GM06990 (cell line): ENCODE data around the gene PHACTR3.

Experiments used
- DNase-seq: peaks from one replicate; pipeline ENCODE4 v3.0.0-alpha.2; 2011; ENCODE audit not compliant: insufficient read length; ENCODE audit errors: extremely low read depth
- H3K27me3 ChIP-seq: replicated peaks from 2 replicates; pipeline ENCODE4 v1.6.0; 2011; ENCODE audit warnings: low read length; ENCODE audit not compliant: control insufficient read depth, insufficient read depth
- H3K36me3 ChIP-seq: 2 replicates; pipeline ENCODE4 v1.5.1; 2011; ENCODE audit warnings: low read length; ENCODE audit not compliant: control insufficient read depth, insufficient read depth
- H3K4me3 ChIP-seq: replicated peaks from 2 replicates; pipeline ENCODE4 v1.5.1; 2011; ENCODE audit warnings: low read depth, mild to moderate bottlenecking, control low read depth, low read length
- TF ChIP-seq, protein P1 (sequence below): IDR thresholded peaks from 2 replicates; pipeline ENCODE4 v1.5.1; 2011; ENCODE audit warnings: low read length, control low read depth, mild to moderate bottlenecking, inconsistent platforms; ENCODE audit not compliant: insufficient read depth, poor library complexity, severe bottlenecking

Gene PHACTR3

GRCh38 chr20:59819496-59820203 is 215.3 kb downstream of the PHACTR3 start:
- no peak for DNase-seq
- TF ChIP-seq, protein P1, sequence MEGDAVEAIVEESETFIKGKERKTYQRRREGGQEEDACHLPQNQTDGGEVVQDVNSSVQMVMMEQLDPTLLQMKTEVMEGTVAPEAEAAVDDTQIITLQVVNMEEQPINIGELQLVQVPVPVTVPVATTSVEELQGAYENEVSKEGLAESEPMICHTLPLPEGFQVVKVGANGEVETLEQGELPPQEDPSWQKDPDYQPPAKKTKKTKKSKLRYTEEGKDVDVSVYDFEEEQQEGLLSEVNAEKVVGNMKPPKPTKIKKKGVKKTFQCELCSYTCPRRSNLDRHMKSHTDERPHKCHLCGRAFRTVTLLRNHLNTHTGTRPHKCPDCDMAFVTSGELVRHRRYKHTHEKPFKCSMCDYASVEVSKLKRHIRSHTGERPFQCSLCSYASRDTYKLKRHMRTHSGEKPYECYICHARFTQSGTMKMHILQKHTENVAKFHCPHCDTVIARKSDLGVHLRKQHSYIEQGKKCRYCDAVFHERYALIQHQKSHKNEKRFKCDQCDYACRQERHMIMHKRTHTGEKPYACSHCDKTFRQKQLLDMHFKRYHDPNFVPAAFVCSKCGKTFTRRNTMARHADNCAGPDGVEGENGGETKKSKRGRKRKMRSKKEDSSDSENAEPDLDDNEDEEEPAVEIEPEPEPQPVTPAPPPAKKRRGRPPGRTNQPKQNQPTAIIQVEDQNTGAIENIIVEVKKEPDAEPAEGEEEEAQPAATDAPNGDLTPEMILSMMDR, result no peak
- no peaks in the 10 kb centered on the region for H3K27me3 ChIP-seq
- no peaks in the 10 kb centered on the region for H3K36me3 ChIP-seq
- no peak overlapping the region for H3K4me3 ChIP-seq

DNA sequence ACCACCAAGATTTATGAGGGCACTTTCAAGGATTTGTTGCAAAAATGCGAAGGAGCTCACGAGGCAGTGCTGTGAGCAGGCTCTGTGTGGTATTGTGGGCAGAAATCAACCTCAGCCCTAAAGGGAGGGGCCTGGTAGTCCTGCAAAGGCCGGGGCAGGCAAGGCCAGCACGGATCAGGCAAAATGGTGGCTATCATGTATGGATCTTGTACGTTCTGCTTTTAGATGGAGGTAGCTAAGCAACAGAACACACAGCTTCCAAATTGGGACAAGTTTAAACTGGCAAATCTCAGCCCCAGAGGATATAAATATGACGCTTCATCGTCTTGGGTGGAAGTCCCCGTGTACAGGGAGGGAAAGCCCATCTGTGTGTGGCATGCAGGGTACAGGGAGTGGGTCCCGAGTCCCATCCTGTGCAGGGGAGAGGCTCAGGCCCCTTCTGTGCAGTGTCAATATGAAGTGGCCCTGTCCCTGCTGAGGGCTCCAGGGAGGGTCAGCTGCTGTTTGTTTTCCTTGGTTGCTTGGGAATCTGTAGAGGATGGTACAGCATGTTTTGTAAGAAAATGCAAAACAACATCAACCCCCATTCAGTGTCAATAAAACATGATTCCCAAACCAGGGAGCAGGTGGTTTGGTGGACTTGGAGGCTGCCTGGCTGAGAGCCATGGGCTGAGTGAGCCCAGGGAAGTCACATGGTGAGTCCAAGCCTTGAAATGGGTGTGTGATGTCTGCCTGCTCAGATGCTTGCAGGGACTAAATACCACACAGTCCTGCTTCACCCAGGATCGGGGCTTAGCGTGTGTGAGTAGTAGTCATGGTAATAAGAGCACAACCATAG is 216.1 kb downstream of the PHACTR3 start:
- Histone ChIP-seq H3K27me3 (no peaks in the 10 kb centered on the region), H3K4me3 (no peak overlapping the region), H3K36me3 (no peaks in the 10 kb centered on the region)
- TF ChIP-seq, protein P1, result no peak
- DNase-seq, result no peak

GRCh38 chr20:59821201-59821600 is 216.9 kb downstream of the PHACTR3 start:
- no peaks in the 10 kb centered on the region for H3K36me3 ChIP-seq
- H3K27me3 ChIP-seq, result no peaks in the 10 kb centered on the region
- H3K4me3 ChIP-seq, result no peak overlapping the region
- no peak for DNase-seq
- TF ChIP-seq, protein P1, result no peak

- Histone ChIP-seq H3K27me3 (no peaks in the 10 kb centered on the region), H3K36me3 (no peaks in the 10 kb centered on the region), H3K4me3 (no peak overlapping the region)
- TF ChIP-seq, protein P1, result no peak
- DNase-seq, result no peak
Measured at GRCh38 chr20:59821788-59822187, 217.4 kb downstream of the PHACTR3 start.

DNA sequence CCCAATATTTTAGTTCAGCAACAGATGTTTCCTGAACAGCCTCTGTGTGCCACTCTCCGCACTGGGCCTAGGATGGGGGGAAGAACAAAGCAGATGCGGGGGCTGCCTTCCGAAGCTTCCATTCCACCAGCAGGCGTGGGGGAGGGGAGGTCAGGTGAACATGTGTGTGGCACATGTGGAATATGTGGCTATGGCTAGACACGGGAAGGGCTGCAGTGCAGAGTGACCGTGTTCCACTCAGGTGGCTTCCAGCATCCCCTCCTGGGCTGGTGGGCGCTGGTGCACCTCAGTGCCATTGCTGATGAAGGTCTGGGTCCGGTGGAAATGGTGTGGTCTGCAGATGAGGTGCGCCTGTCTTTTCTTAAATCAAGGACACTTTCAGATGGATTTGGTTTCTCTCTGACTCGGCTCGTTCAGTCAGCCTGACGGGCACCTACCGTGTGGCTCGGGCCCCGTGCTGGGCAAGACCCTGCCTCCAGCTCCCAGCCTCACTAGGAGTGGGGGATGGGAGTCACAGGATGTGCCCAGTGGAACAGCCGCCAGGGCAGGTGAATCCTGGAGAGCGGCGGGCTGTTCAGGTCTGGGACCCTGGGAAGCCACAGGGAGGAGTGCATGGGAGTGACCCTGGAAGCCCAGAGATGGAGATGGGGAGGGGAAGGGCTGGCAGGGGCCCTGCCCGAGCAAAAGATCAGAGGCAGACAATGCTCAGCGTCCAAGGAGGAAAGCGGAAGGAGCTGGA is 218.1 kb downstream of the PHACTR3 start:
- TF ChIP-seq, protein P1, result no peak
- H3K4me3 ChIP-seq, result no peak overlapping the region
- no peak for DNase-seq
- no peaks in the 10 kb centered on the region for H3K27me3 ChIP-seq
- H3K36me3 ChIP-seq, result no peaks in the 10 kb centered on the region
